SK-N-SH (cell line): ENCODE data around the gene ATP2A3.

Experiments used
- CTCF ChIP-seq: fragments of 200-600 bp; sonication (generic); IDR thresholded peaks from 2 replicates; pipeline ENCODE4 v1.6.1; 2017; ENCODE audit warnings: antibody characterized with exemption, mild to moderate bottlenecking, moderate library complexity
- EZH2phosphoT487 ChIP-seq: fragments of 200-600 bp; sonication (generic); IDR thresholded peaks from 2 replicates; pipeline ENCODE4 v1.6.1; 2017; ENCODE audit warnings: low read depth, mixed run types, mild to moderate bottlenecking, antibody characterized with exemption, moderate library complexity, borderline replicate concordance
- FOSL2 ChIP-seq: IDR thresholded peaks from 2 replicates; pipeline ENCODE4 v1.4.0; 2012; ENCODE audit warnings: low read depth, mild to moderate bottlenecking, moderate library complexity, borderline replicate concordance
- GABPA ChIP-seq: IDR thresholded peaks from 2 replicates; pipeline ENCODE4 v1.4.0; 2012; ENCODE audit warnings: low read depth, mild to moderate bottlenecking
- JUND ChIP-seq: IDR thresholded peaks from 2 replicates; pipeline ENCODE4 v1.4.0; 2012
- MAX ChIP-seq: IDR thresholded peaks from 2 replicates; pipeline ENCODE4 v1.4.0; 2012; ENCODE audit warnings: low read depth
- NRF1 ChIP-seq: IDR thresholded peaks from 2 replicates; pipeline ENCODE4 v1.6.1; 2012; ENCODE audit warnings: low read depth, mild to moderate bottlenecking, low read length
- PBX3 ChIP-seq: IDR thresholded peaks from 2 replicates; pipeline ENCODE4; 2012
- POLR2AphosphoS5 ChIP-seq: IDR thresholded peaks from 2 replicates; pipeline ENCODE4 v1.6.1; 2012; ENCODE audit warnings: low read depth, low read length
- RAD21 ChIP-seq: IDR thresholded peaks from 2 replicates; pipeline ENCODE4 v1.6.1; 2012; ENCODE audit warnings: mild to moderate bottlenecking, low read length
- SMC3 ChIP-seq: IDR thresholded peaks from 2 replicates; pipeline ENCODE4 v1.6.1; 2012; ENCODE audit warnings: low read depth, low read length, improper control_type of control experiment

GRCh38 chr17:3955673-3955988 is 8.6 kb downstream of the ATP2A3 start:
- TF ChIP-seq SMC3 (no peak), MAX (no peak), CTCF (no peak), POLR2AphosphoS5 (no peak), RAD21 (no peak), EZH2phosphoT487 (no peak), GABPA (no peak), PBX3 (no peak), FOSL2 (no peak), NRF1 (no peak), JUND (no peak)
